DOHH2 (cell line): ENCODE results near the gene VWC2.

Experiments used
- CTCF ChIP-seq: fragments of 200-600 bp; sonication (generic); IDR thresholded peaks from one replicate; pipeline ENCODE4 v1.5.1; 2014; ENCODE audit warnings: antibody characterized with exemption, mild to moderate bottlenecking, low read depth, low read length; ENCODE audit not compliant: poor library complexity, severe bottlenecking
- EZH2phosphoT487 ChIP-seq: fragments of 200-600 bp; sonication (generic); IDR thresholded peaks from 2 replicates; pipeline ENCODE4 v1.6.1; 2017; ENCODE audit warnings: borderline replicate concordance, mild to moderate bottlenecking, antibody characterized with exemption, low read length, moderate library complexity, mixed read lengths

GRCh38 chr7:49791088-49791741 lies 17.8 kb downstream of the VWC2 start:
- peak; percentile 82 for TF ChIP-seq CTCF
- TF ChIP-seq EZH2phosphoT487 = no peak
